K562 (cell line): ENCODE results near the gene ERO1B. TPM values are rescaled to one million over a fixed set of nuclear protein-coding genes. Genes with fewer than 3 reads are reported as not detected.

ENCODE experiments used
- ATAC-seq: fragments of 200-7000 bp; cut with Tn5 transposase; 3 replicates; pipeline ENCODE4 v1.9.1; 2020; ENCODE audit warnings: moderate library complexity
- BruUV-seq: library from RNA; stranded (reverse); fragments of 400-500 nt; replicated peaks from 2 replicates; lab custom pipeline; 2021; lab: Mats Ljungman, UMichigan
- CTCF ChIA-PET: fragments of 300-600 bp; formaldehyde crosslinking; extraction: SDS; loops from one replicate; lab custom pipeline; 2021; ENCODE audit warnings: low intra/inter-chr PET ratio; lab: Yijun Ruan, JAX
- POLR2A ChIA-PET: fragments of 300-600, 350-650 bp; sonication (Branson Sonifier 250); formaldehyde crosslinking; extraction: SDS; loops from one replicate; lab custom pipeline; 2021; ENCODE audit warnings: antibody characterized with exemption, inconsistent platforms; lab: Yijun Ruan, JAX
- DNase-seq, 4 experiments: peaks; one replicate each; pipeline versions ENCODE4 v3.0.0 to v3.0.0-alpha.2; 2011 to 2018; ENCODE audit warnings: low spot score in 3 of 4, mixed read lengths in 3 of 4; ENCODE audit errors: extremely low read depth in 1 of 4
- FAIRE-seq: peaks from 2 replicates; lab custom pipeline; 2011; peaks lifted over from hg19 to GRCh38; lab: Jason Lieb, UNC
- H2AFZ ChIP-seq: 2 replicates; pipeline ENCODE4 v1.6.0; 2011; ENCODE audit warnings: low read depth, low read length, control low read depth, inconsistent platforms
- H3K27ac ChIP-seq: fragments of 200-600 bp; 3 replicates; pipeline ENCODE4 v1.8.0; 2011; ENCODE audit warnings: low read depth, mild to moderate bottlenecking, control low read depth, inconsistent platforms, low read length, moderate library complexity, mixed read lengths; ENCODE audit errors: extremely low read depth
- H3K27me3 ChIP-seq, 2 experiments: fragments of 300-600 bp in 1 of 2; 2 replicates in 1 of 2; 3 replicates in 1 of 2; pipeline versions ENCODE4 v1.6.0 to v1.8.0; 2011; ENCODE audit warnings: inconsistent platforms in 2 of 2, low read length in 2 of 2, mild to moderate bottlenecking in 1 of 2, mixed read lengths in 1 of 2, moderate library complexity in 1 of 2; ENCODE audit not compliant: control insufficient read depth in 2 of 2, insufficient read depth in 2 of 2
- H3K36me3 ChIP-seq: fragments of 300-600 bp; 3 replicates; pipeline ENCODE4 v1.8.0; 2011; ENCODE audit warnings: mild to moderate bottlenecking, low read length, inconsistent platforms; ENCODE audit not compliant: control insufficient read depth, insufficient read depth
- H3K4me1 ChIP-seq, 2 experiments: fragments of 200-600 bp in 1 of 2; replicated peaks in 1 of 2; 2 replicates in 1 of 2; 3 replicates in 1 of 2; pipeline versions ENCODE4 v1.5.1 to v1.8.0; 2011; ENCODE audit warnings: inconsistent platforms in 2 of 2, low read length in 2 of 2, mild to moderate bottlenecking in 1 of 2, mixed read lengths in 1 of 2, moderate library complexity in 1 of 2; ENCODE audit not compliant: control insufficient read depth in 2 of 2, insufficient read depth in 2 of 2
- H3K4me2 ChIP-seq: 2 replicates; pipeline ENCODE4 v1.6.1; 2011; ENCODE audit warnings: low read length, control low read depth, inconsistent platforms, mixed read lengths; ENCODE audit not compliant: insufficient read depth
- H3K4me3 ChIP-seq: fragments of 200-600 bp; sonication (generic), shearing (Covaris generic); 2 replicates; pipeline ENCODE4 v1.5.1; 2016; ENCODE audit warnings: control low read depth, inconsistent platforms
- H3K79me2 ChIP-seq: fragments of 200-600 bp; 3 replicates; pipeline ENCODE4 v1.8.0; 2011; ENCODE audit warnings: low read length, inconsistent platforms; ENCODE audit not compliant: control insufficient read depth, insufficient read depth
- H3K9ac ChIP-seq, 2 experiments: 2 replicates each; pipeline versions ENCODE4 v1.6.0 to v1.6.1; 2011; ENCODE audit warnings: low read depth in 2 of 2, low read length in 2 of 2, control low read depth in 1 of 2, inconsistent platforms in 1 of 2, mild to moderate bottlenecking in 1 of 2, mixed read lengths in 1 of 2; ENCODE audit not compliant: insufficient read depth in 1 of 2
- H3K9me1 ChIP-seq: one replicate; pipeline ENCODE4 v1.6.0; 2011; ENCODE audit warnings: inconsistent platforms, mild to moderate bottlenecking, low read length, moderate library complexity; ENCODE audit not compliant: control insufficient read depth, insufficient read depth
- H3K9me3 ChIP-seq: replicated peaks from 2 replicates; pipeline ENCODE4 v1.5.1; 2011; ENCODE audit warnings: low read depth, low read length, inconsistent platforms; ENCODE audit not compliant: control insufficient read depth, insufficient read depth
- H4K20me1 ChIP-seq: replicated peaks from 2 replicates; pipeline ENCODE4 v1.6.1; 2011; ENCODE audit warnings: low read length, inconsistent platforms, mixed read lengths; ENCODE audit not compliant: control insufficient read depth, insufficient read depth
- CREB5 ChIP-seq: fragments of 250-450 bp; sonication (Bioruptor Pico); IDR thresholded peaks from 2 replicates; pipeline ENCODE4 v1.5.0; 2020; ENCODE audit warnings: mild to moderate bottlenecking
- EWSR1 ChIP-seq: fragments of 450-650 bp; IDR thresholded peaks from 2 replicates; pipeline ENCODE4 v1.6.1; 2018; ENCODE audit warnings: borderline replicate concordance, mild to moderate bottlenecking, low read depth, moderate library complexity; ENCODE audit not compliant: partially characterized antibody
- SIN3A ChIP-seq, 2 experiments: fragments of 150-350 bp in 1 of 2; IDR thresholded peaks; 2 replicates each; pipeline ENCODE4 v1.6.1; 2011 to 2016; ENCODE audit warnings: borderline replicate concordance in 2 of 2, low read depth in 2 of 2, low read length in 2 of 2, mild to moderate bottlenecking in 2 of 2, moderate library complexity in 2 of 2; ENCODE audit not compliant: control insufficient read depth in 1 of 2
- STAT5A ChIP-seq: IDR thresholded peaks from 2 replicates; pipeline ENCODE4 v1.6.1; 2012; ENCODE audit warnings: low read length, inconsistent platforms, borderline replicate concordance
- ZNF311 ChIP-seq: fragments of 250-450 bp; sonication (Bioruptor Pico); IDR thresholded peaks from 2 replicates; pipeline ENCODE4 v1.4.0; 2020; ENCODE audit warnings: mild to moderate bottlenecking, moderate library complexity
- ZNF507 ChIP-seq: conservative IDR thresholded peaks from 2 replicates; pipeline ENCODE4 v1.6.1; 2017; ENCODE audit warnings: missing genetic modification characterization, missing compliant biosample characterization
- ZNF707 ChIP-seq: fragments of 250-450 bp; sonication (Bioruptor Pico); conservative IDR thresholded peaks from 2 replicates; pipeline ENCODE4 v1.8.0; 2022; ENCODE audit warnings: inconsistent platforms, mild to moderate bottlenecking, moderate library complexity
- WGBS: fragments of 100-300 bp; shearing (Covaris generic); methylation state at CpG from one replicate; pipeline ENCODE4 v1.1.6; 2016; ENCODE audit warnings: low coverage, mixed read lengths; ENCODE audit not compliant: insufficient coverage; ENCODE audit errors: missing lambda C conversion rate; 5-methylcytosine and 5-hydroxymethylcytosine counted together
- in situ Hi-C: fragments of 300-500 bp; cut with MboI; formaldehyde crosslinking; loops from 4 replicates; pipeline ENCODE4 v1.15.0; 2018; ENCODE audit warnings: inconsistent platforms, mixed read lengths
- intact Hi-C: fragments of 100-400 bp; cut with micrococcal nuclease; formaldehyde crosslinking; loops from 2 replicates; pipeline ENCODE4 v1.14.2; 2022
- polyA plus RNA-seq, 8 experiments: library from polyadenylated mRNA; depleted of rRNA in 4 of 8; stranded (reverse) in 5 of 8; unstranded in 3 of 8; fragments of >200 nt; fragmentation: Nextera tagmentation in 2 of 8; fragmentation: Illumina TruSeq in 1 of 8; extraction: Ambion mirVana in 2 of 8; extraction: Trizol in 1 of 8; gene quantifications; 2 replicates each; pipeline versions ENCODE4 v1.2.1 to v1.2.3, GENCODE V29; 2011 to 2014; ENCODE audit warnings: inconsistent platforms in 1 of 8, missing spikeins in 1 of 8
- total RNA-seq, 7 experiments: library from RNA; depleted of rRNA in 6 of 7; stranded (reverse); fragments of >200 nt in 6 of 7; fragmentation: Illumina TruSeq in 2 of 7; extraction: Trizol in 2 of 7; gene quantifications; 2 replicates each; pipeline versions ENCODE4 v1.2.1 to v1.2.3, GENCODE V29; 2011 to 2021; ENCODE audit warnings: low replicate concordance in 1 of 7
- TF ChIP-seq, protein P1 (sequence below): fragments of 250-450 bp; sonication (Bioruptor Pico); IDR thresholded peaks from 2 replicates; pipeline ENCODE4 v1.4.0; 2020

Gene ERO1B
- total and polyA plus RNA-seq, 9 of the 15 experiments (the other 6 are each of a cell fraction or from before 2014, with no cell fraction given): 0.59 to 6.4 (median 4.2) TPM

DNA sequence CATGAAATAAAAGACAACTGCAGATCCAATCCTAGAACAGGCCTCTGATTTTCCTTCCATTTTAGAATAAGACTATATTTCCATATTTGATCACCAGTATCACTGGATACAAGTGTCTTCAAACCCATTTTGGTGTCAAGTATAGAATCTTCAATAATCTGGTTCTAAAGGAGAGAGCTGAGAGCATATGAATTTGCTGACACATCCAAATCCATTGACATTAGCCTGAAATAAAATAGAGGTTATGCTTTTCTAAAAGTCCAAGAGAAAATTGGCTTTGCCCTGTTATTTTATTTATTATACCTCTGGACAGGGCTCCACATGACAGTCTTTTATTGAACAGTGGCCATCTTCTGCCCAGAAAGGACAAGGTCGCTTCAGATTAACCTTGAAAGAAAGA is 28.6 kb downstream of the ERO1B start (continued):
- TF ChIP-seq ZNF507 (no peak), SIN3A (IDR thresholded peaks at IDR 0.05; ENCODE audit: borderline replicate concordance in 2 of 2, control insufficient read depth in 1 of 2, low read depth in 2 of 2, low read length in 2 of 2) (no peak)
- TF ChIP-seq, all 486 proteins: peak for 6

DNA sequence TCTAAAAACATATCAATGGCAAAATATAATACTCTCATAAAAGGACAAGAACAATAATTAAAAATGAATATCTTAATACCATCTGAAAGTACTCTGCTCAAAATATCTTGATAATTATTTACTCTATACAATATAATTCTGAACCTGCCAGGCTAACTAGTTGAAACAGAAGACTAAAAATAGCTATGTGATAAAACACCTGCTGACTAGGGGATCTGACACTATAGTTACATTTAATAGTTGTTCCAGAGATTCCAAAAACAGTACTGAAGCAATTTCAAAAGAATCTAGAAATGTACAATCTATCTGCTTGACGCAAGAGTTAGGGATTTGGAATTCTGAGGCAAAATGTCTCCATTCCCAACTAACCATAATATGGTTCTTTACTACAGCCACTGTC is 30.2 kb downstream of the ERO1B start:
- BruUV-seq: no TSS peak
- CTCF ChIA-PET: no interaction called here

More for the DNA sequence above, 30.2 kb downstream of the ERO1B start:
- intact Hi-C loops (no loop called here), in situ Hi-C loops (no loop called here)
- no peaks in the 10 kb centered on the region for H4K20me1 ChIP-seq
- H3K4me1 ChIP-seq: peaks cover 0 to 12% of the 10 kb centered on the region in 2 experiments; a peak in 3 of 5 replicates
- DNase-seq: no peak
- no peaks in the 10 kb centered on the region for H3K9me3 ChIP-seq
- TF ChIP-seq STAT5A (no peak), CREB5 (CRISPR knock-in tag) (no peak), ZNF707 (CRISPR knock-in tag) (no peak), ZNF311 (CRISPR knock-in tag) (no peak), EWSR1 (no peak)
- TF ChIP-seq, protein P1, sequence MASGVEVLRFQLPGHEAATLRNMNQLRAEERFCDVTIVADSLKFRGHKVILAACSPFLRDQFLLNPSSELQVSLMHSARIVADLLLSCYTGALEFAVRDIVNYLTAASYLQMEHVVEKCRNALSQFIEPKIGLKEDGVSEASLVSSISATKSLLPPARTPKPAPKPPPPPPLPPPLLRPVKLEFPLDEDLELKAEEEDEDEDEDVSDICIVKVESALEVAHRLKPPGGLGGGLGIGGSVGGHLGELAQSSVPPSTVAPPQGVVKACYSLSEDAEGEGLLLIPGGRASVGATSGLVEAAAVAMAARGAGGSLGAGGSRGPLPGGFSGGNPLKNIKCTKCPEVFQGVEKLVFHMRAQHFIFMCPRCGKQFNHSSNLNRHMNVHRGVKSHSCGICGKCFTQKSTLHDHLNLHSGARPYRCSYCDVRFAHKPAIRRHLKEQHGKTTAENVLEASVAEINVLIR (CRISPR knock-in tag): no peak
- H3K36me3 ChIP-seq: no peaks in the 10 kb centered on the region
- H3K4me3 ChIP-seq: no peak overlapping the region
- no peak for ATAC-seq
- no peaks in the 10 kb centered on the region for H3K9me1 ChIP-seq
- POLR2A ChIA-PET: interaction anchor here (1.0 to 1.9 kb wide), 2 partner anchors 30 to 144 kb away, joined by 5 to 6 read pairs; partner anchors contain the start of gene ERO1B
- H3K9ac ChIP-seq: no peak overlapping the region
- WGBS: 67% methylated on average over 1 of the region's 1 CpG
- no peak overlapping the region for H3K4me2 ChIP-seq
- no peak overlapping the region for H3K27ac ChIP-seq
- no peaks in the 10 kb centered on the region for H3K27me3 ChIP-seq
- FAIRE-seq: peak; percentile 15
- no peak overlapping the region for H2AFZ ChIP-seq
- H3K79me2 ChIP-seq: no peaks in the 10 kb centered on the region
